ENCODE results near the gene C11orf68. TPM values are rescaled to one million over a fixed set of nuclear protein-coding genes. Genes with fewer than 3 reads are reported as not detected.
A peak's percentile ranks its signal among the peaks of the same experiment; 100 is the strongest.

C11orf68 gene
- total and polyA plus RNA-seq, 2 donors (not counting 1 experiment from before 2014, with no cell fraction given), result 34.9 to 50.6 TPM

DNA sequence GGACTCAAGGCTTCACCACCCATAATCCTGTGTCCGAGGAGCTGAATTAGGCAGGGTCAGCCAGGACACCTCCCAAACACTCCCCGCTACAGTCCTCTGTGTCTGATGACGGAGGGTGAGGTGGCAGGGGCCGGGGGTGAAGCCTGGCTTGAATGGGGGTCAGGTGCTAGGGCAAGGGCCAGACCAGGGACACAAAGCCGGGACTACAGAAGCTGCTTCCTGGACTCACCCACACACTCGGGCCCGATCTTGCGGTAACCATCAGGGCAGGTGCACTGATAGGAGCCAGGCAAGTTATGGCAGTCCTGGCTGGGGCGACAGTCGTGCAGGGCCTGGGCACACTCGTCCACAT is 48.6 kb downstream of the C11orf68 start:
- H3K4me1 Mint-ChIP-seq, result peaks cover 29% of the 10 kb centered on the region
- peak overlapping the region; percentile 11 for H3K27ac Mint-ChIP-seq
- Histone ChIP-seq H3K9me3 (ENCODE audit: control extremely low read depth in 1 of 3, control insufficient read depth in 2 of 3, insufficient read depth in 1 of 3, low read length in 2 of 3) (no peaks in the 10 kb centered on the region), H3K27ac (ENCODE audit: low read length in 2 of 2) (no peak overlapping the region), H3K79me2 (ENCODE audit: control insufficient read depth, insufficient read depth, low read length) (no peaks in the 10 kb centered on the region), H3K36me3 (replicated peaks in 1 of 2; ENCODE audit: control extremely low read depth in 1 of 2, control insufficient read depth in 1 of 2, extremely low read depth in 1 of 2, insufficient read depth in 2 of 2, low read length in 1 of 2) (peaks cover 0 to 12% of the 10 kb centered on the region in 2 experiments), H3K4me2 (replicated peaks; ENCODE audit: low read depth, low read length, poor library complexity, severe bottlenecking) (no peak overlapping the region), H4K20me1 (ENCODE audit: control insufficient read depth, insufficient read depth, low read length, poor library complexity, severe bottlenecking) (no peaks in the 10 kb centered on the region), H2AFZ (ENCODE audit: insufficient read depth, low read depth, low read length, poor library complexity, severe bottlenecking) (no peak overlapping the region), H3K4me1 (ENCODE audit: control insufficient read depth in 2 of 2, insufficient read depth in 2 of 2, low read length in 2 of 2) (peaks cover 10 to 29% of the 10 kb centered on the region in 2 donors), H3K27me3 (replicated peaks in 1 of 4; ENCODE audit: control extremely low read depth in 1 of 4, control insufficient read depth in 3 of 4, insufficient read depth in 4 of 4, low read length in 3 of 4) (no peaks in the 10 kb centered on the region), H3K4me3 (ENCODE audit: control extremely low read depth in 1 of 5, extremely low read depth in 1 of 5, insufficient read depth in 1 of 5, low read depth in 2 of 5, low read length in 4 of 5) (no peak overlapping the region), H3K9ac (ENCODE audit: low read length) (no peak overlapping the region)
- peaks cover 5% of the 10 kb centered on the region for H3K27me3 Mint-ChIP-seq
- H3K9me3 Mint-ChIP-seq (ENCODE audit: insufficient read depth), result no peaks in the 10 kb centered on the region
- intact Hi-C loops (cut with micrococcal nuclease), result loop anchor here (5.0 kb wide), 1 partner anchor 182 kb away; the partner anchor contains the start of gene SF3B2
- WGBS (ENCODE audit: insufficient coverage), result 37% methylated on average over 10 of the region's 11 CpGs
- H3K4me3 Mint-ChIP-seq, result peak overlapping the region; percentile 32
- no peak for TF ChIP-seq EZH2 (IDR thresholded peaks at IDR 0.05; ENCODE audit: borderline replicate concordance, insufficient read depth, low read depth, low read length, poor library complexity, severe bottlenecking)
- TF ChIP-seq, protein P1, sequence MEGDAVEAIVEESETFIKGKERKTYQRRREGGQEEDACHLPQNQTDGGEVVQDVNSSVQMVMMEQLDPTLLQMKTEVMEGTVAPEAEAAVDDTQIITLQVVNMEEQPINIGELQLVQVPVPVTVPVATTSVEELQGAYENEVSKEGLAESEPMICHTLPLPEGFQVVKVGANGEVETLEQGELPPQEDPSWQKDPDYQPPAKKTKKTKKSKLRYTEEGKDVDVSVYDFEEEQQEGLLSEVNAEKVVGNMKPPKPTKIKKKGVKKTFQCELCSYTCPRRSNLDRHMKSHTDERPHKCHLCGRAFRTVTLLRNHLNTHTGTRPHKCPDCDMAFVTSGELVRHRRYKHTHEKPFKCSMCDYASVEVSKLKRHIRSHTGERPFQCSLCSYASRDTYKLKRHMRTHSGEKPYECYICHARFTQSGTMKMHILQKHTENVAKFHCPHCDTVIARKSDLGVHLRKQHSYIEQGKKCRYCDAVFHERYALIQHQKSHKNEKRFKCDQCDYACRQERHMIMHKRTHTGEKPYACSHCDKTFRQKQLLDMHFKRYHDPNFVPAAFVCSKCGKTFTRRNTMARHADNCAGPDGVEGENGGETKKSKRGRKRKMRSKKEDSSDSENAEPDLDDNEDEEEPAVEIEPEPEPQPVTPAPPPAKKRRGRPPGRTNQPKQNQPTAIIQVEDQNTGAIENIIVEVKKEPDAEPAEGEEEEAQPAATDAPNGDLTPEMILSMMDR (IDR thresholded peaks at IDR 0.05), result no peak
- CTCF ChIA-PET, result interaction anchor here (6.7 to 7.0 kb wide), 2 partner anchors 11 to 17 kb away, joined by 65 to 71 read pairs; partner anchors contain the start of genes CCDC85B, CFL1, FIBP and MUS81
- POLR2A ChIA-PET, result interaction anchor here (1.2 to 3.6 kb wide), 3 partner anchors 10 to 230 kb away, joined by 3 to 24 read pairs (median 20); partner anchors contain the start of genes FIBP and MUS81
- no peak for DNase-seq
- ATAC-seq (ENCODE audit: low read depth), result no peak

DNA sequence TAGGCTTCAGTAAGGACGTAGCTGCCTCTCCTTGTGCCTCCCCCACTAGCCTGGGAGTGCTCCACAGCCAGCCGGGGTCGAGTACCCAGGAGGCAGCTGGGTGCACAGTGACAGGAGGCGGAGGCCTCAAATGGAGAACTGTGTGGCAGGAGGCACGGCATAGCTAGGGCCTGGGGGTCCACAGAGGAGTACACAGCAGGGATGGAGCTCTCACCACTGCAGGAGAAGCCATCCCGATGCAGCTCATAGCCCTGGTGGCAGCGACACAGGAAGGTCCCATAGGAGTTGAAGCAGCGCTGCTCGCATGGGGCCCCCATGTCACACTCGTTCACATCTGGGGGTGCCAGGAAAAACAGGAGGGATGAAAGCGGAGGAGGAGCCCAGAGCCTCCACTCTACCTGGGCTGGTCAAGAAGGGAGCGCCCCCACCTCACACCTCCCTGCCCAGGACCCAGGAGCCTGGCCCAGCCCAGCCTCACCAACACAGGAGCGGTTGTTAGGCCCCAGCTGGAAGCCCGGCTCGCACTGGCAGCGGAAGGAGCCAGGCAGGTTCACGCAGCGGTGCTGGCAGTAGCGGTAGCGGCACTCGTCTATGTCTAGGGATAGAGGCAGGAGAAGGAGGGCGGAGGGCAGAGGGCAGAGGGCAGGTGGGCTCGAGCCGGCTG is 49.1 kb downstream of the C11orf68 start:
- TF ChIP-seq EZH2 (IDR thresholded peaks at IDR 0.05; ENCODE audit: borderline replicate concordance, insufficient read depth, low read depth, low read length, poor library complexity, severe bottlenecking), result no peak
- TF ChIP-seq, protein P1 (IDR thresholded peaks at IDR 0.05), result no peak
- Mint-ChIP-seq H3K9me3 (ENCODE audit: insufficient read depth) (no peaks in the 10 kb centered on the region), H3K27ac (peak overlapping the region; percentile 41), H3K4me1 (peaks cover 29% of the 10 kb centered on the region), H3K27me3 (peaks cover 5% of the 10 kb centered on the region), H3K4me3 (no peak overlapping the region)
- Histone ChIP-seq H3K4me2 (replicated peaks; ENCODE audit: low read depth, low read length, poor library complexity, severe bottlenecking) (no peak overlapping the region), H3K9me3 (ENCODE audit: control extremely low read depth in 1 of 3, control insufficient read depth in 2 of 3, insufficient read depth in 1 of 3, low read length in 2 of 3) (no peaks in the 10 kb centered on the region), H3K4me1 (ENCODE audit: control insufficient read depth in 2 of 2, insufficient read depth in 2 of 2, low read length in 2 of 2) (peaks cover 10 to 29% of the 10 kb centered on the region in 2 donors), H3K27ac (ENCODE audit: low read length in 2 of 2) (no peak overlapping the region), H3K4me3 (ENCODE audit: control extremely low read depth in 1 of 5, extremely low read depth in 1 of 5, insufficient read depth in 1 of 5, low read depth in 2 of 5, low read length in 4 of 5) (no peak overlapping the region), H3K79me2 (ENCODE audit: control insufficient read depth, insufficient read depth, low read length) (no peaks in the 10 kb centered on the region), H2AFZ (ENCODE audit: insufficient read depth, low read depth, low read length, poor library complexity, severe bottlenecking) (no peak overlapping the region), H3K27me3 (replicated peaks in 1 of 4; ENCODE audit: control extremely low read depth in 1 of 4, control insufficient read depth in 3 of 4, insufficient read depth in 4 of 4, low read length in 3 of 4) (no peaks in the 10 kb centered on the region), H4K20me1 (ENCODE audit: control insufficient read depth, insufficient read depth, low read length, poor library complexity, severe bottlenecking) (peaks cover 3% of the 10 kb centered on the region), H3K9ac (ENCODE audit: low read length) (no peak overlapping the region), H3K36me3 (replicated peaks in 1 of 2; ENCODE audit: control extremely low read depth in 1 of 2, control insufficient read depth in 1 of 2, extremely low read depth in 1 of 2, insufficient read depth in 2 of 2, low read length in 1 of 2) (peaks cover 0 to 17% of the 10 kb centered on the region in 2 experiments)
- DNase-seq, result no peak
- CTCF ChIA-PET, result interaction anchor here (0.6 to 7.0 kb wide), 3 partner anchors 10 to 882 kb away, joined by 3 to 71 read pairs (median 65); partner anchors contain the start of genes CCDC85B, CFL1, FIBP and MUS81
- POLR2A ChIA-PET, result interaction anchor here (1.2 to 3.6 kb wide), 2 partner anchors 9 kb away, joined by 4 to 20 read pairs; partner anchors contain the start of gene MUS81
- intact Hi-C loops (cut with micrococcal nuclease), result loop anchor here (5.0 kb wide), 1 partner anchor 183 kb away; the partner anchor contains the start of gene SF3B2
- ATAC-seq (ENCODE audit: low read depth), result no peak
- 77% methylated on average over 23 of the region's 24 CpGs for WGBS (ENCODE audit: insufficient coverage)
